C4-2B (cell line): ENCODE data around the gene AAMDC.

Source experiments
- CTCF ChIP-seq: fragments of 450-650 bp; conservative IDR thresholded peaks from 2 replicates; pipeline ENCODE4 v1.5.1; 2017; ENCODE audit warnings: mild to moderate bottlenecking
- ZFX ChIP-seq: fragments of 450-650 bp; IDR thresholded peaks from 2 replicates; pipeline ENCODE4 v1.6.1; 2017

GRCh38 chr11:77908835-77909234 is 87.9 kb downstream of the AAMDC start:
- TF ChIP-seq CTCF (no peak), ZFX (no peak)
